Endothelial cell of umbilical vein (primary cell): ENCODE results near the gene XDH. TPM values are rescaled to one million over a fixed set of nuclear protein-coding genes. Genes with fewer than 3 reads are reported as not detected.

Source experiments
- BruUV-seq: library from RNA; stranded (reverse); fragments of 400-500 nt; replicated peaks from 2 replicates; lab custom pipeline; 2021; lab: Mats Ljungman, UMichigan
- CTCF ChIA-PET: fragments of 300-600, 350-600 bp; sonication (Branson Sonifier 250); formaldehyde crosslinking; loops from one replicate; lab custom pipeline; 2021; ENCODE audit warnings: antibody characterized with exemption, inconsistent platforms; lab: Charles Lee
- POLR2A ChIA-PET: fragments of 300-600, 350-600 bp; sonication (Branson Sonifier 250); formaldehyde crosslinking; loops from one replicate; lab custom pipeline; 2021; ENCODE audit warnings: antibody characterized with exemption, inconsistent platforms; lab: Charles Lee
- DNase-seq: peaks from one replicate; pipeline ENCODE4 v3.0.0-alpha.2; 2011; ENCODE audit warnings: low read depth, low spot score
- FAIRE-seq: peaks from 2 replicates; lab custom pipeline; 2011; peaks lifted over from hg19 to GRCh38; lab: Jason Lieb, UNC
- H2AFZ ChIP-seq: 2 replicates; pipeline ENCODE4 v1.6.0; 2012; ENCODE audit warnings: low read depth, low read length, control low read depth, inconsistent platforms
- H3K27ac ChIP-seq: 2 replicates; pipeline ENCODE4 v1.5.1; 2011; ENCODE audit warnings: low read depth, mild to moderate bottlenecking, control low read depth, low read length, moderate library complexity; ENCODE audit not compliant: insufficient read depth
- H3K27me3 ChIP-seq, 2 experiments: 2 replicates each; pipeline versions ENCODE4 v1.6.0 to v1.6.1; 2011; ENCODE audit warnings: low read length in 2 of 2, mixed read lengths in 1 of 2; ENCODE audit not compliant: control insufficient read depth in 2 of 2, insufficient read depth in 2 of 2
- H3K36me3 ChIP-seq, 2 experiments: 2 replicates in 1 of 2; 3 replicates in 1 of 2; pipeline ENCODE4 v1.5.1; 2011; ENCODE audit warnings: low read length in 2 of 2, mild to moderate bottlenecking in 1 of 2, moderate library complexity in 1 of 2; ENCODE audit not compliant: control insufficient read depth in 2 of 2, insufficient read depth in 2 of 2; ENCODE audit errors: extremely low read depth in 1 of 2
- H3K4me1 ChIP-seq: 3 replicates; pipeline ENCODE4 v1.5.1; 2011; ENCODE audit warnings: mild to moderate bottlenecking, low read length; ENCODE audit not compliant: control insufficient read depth, insufficient read depth; ENCODE audit errors: extremely low read depth
- H3K4me2 ChIP-seq: 2 replicates; pipeline ENCODE4 v1.6.1; 2011; ENCODE audit warnings: low read length, control low read depth, mixed read lengths; ENCODE audit not compliant: insufficient read depth
- H3K4me3 ChIP-seq, 3 experiments: fragments of 200-600 bp in 1 of 3; sonication (generic), shearing (Covaris generic) in 1 of 3; replicated peaks in 1 of 3; 2 replicates each; pipeline ENCODE4 v1.5.1; 2011 to 2016; ENCODE audit warnings: control low read depth in 3 of 3, low read length in 3 of 3, mild to moderate bottlenecking in 2 of 3, inconsistent platforms in 1 of 3, low read depth in 1 of 3, moderate library complexity in 1 of 3; ENCODE audit not compliant: insufficient read depth in 1 of 3
- H3K79me2 ChIP-seq: 2 replicates; pipeline ENCODE4 v1.6.0; 2012; ENCODE audit warnings: low read length, inconsistent platforms; ENCODE audit not compliant: control insufficient read depth, insufficient read depth
- H3K9ac ChIP-seq: replicated peaks from 2 replicates; pipeline ENCODE3; 2011; ENCODE audit warnings: low read length, control low read depth; ENCODE audit not compliant: insufficient read depth; ENCODE audit errors: extremely low read depth
- H3K9me1 ChIP-seq: replicated peaks from 3 replicates; pipeline ENCODE4 v1.6.0; 2011; ENCODE audit warnings: mild to moderate bottlenecking, low read length; ENCODE audit not compliant: control insufficient read depth, insufficient read depth; ENCODE audit errors: extremely low read depth
- H3K9me3 ChIP-seq: replicated peaks from 2 replicates; pipeline ENCODE4 v1.5.1; 2012; ENCODE audit warnings: low read length, inconsistent platforms; ENCODE audit not compliant: control insufficient read depth, insufficient read depth
- H4K20me1 ChIP-seq: replicated peaks from 2 replicates; pipeline ENCODE3; 2011; ENCODE audit warnings: mild to moderate bottlenecking, low read length; ENCODE audit not compliant: control insufficient read depth, insufficient read depth; ENCODE audit errors: extremely low read depth
- CTCF ChIP-seq, 2 donors: IDR thresholded peaks; 1 replicate in 1 of 2; 2 replicates in 1 of 2; pipeline ENCODE4 v1.5.1; 2011; ENCODE audit warnings: low read length in 2 of 2, mild to moderate bottlenecking in 2 of 2, moderate library complexity in 2 of 2, control low read depth in 1 of 2, inconsistent platforms in 1 of 2, low read depth in 1 of 2; ENCODE audit not compliant: insufficient read depth in 1 of 2; ENCODE audit errors: extremely low read depth in 1 of 2
- FOS ChIP-seq: IDR thresholded peaks from 2 replicates; pipeline ENCODE4 v1.6.1; 2011; ENCODE audit warnings: mild to moderate bottlenecking, low read length, moderate library complexity, borderline replicate concordance; ENCODE audit not compliant: insufficient read depth
- MAX ChIP-seq: IDR thresholded peaks from 2 replicates; pipeline ENCODE4 v1.6.1; 2011; ENCODE audit not compliant: insufficient read depth, insufficient read length
- MYC ChIP-seq: IDR thresholded peaks from one replicate; pipeline ENCODE4 v1.6.1; 2011; ENCODE audit warnings: mild to moderate bottlenecking, low read depth, low read length
- POLR2AphosphoS5 ChIP-seq: IDR thresholded peaks from 2 replicates; pipeline ENCODE4 v1.6.1; 2012; ENCODE audit warnings: low read depth, mild to moderate bottlenecking, control low read depth, low read length, moderate library complexity; ENCODE audit not compliant: insufficient read depth
- dilution Hi-C: fragments of 300-500 bp; cut with MboI; formaldehyde crosslinking; loops from one replicate; pipeline ENCODE4 v1.15.0; 2019; ENCODE audit warnings: low sequenced_read_pairs; ENCODE audit not compliant: extremely low pct_ligation_motif_present
- intact Hi-C: fragments of 100-400 bp; cut with micrococcal nuclease; formaldehyde crosslinking; loops from one replicate; pipeline ENCODE4 v1.10.0; 2022
- polyA plus RNA-seq, 4 experiments: library from polyadenylated mRNA; depleted of rRNA in 3 of 4; stranded (reverse) in 3 of 4; unstranded in 1 of 4; fragments of >200 nt; gene quantifications; 2 replicates each; pipeline versions ENCODE4 v1.2.1 to v1.2.3, GENCODE V29; 2011 to 2012; ENCODE audit warnings: missing spikeins in 1 of 4
- total RNA-seq: library from RNA; stranded (reverse); gene quantifications from 2 replicates; pipeline ENCODE4 v1.2.3, GENCODE V29; 2021

XDH gene
- total and polyA plus RNA-seq, 2 donors (not counting 3 experiments of a cell fraction or from before 2014, with no cell fraction given): not detected

- Histone ChIP-seq H3K79me2 (no peaks in the 10 kb centered on the region), H3K9ac (no peak overlapping the region), H3K4me2 (no peak overlapping the region), H4K20me1 (no peaks in the 10 kb centered on the region), H3K4me3 (no peak overlapping the region), H3K36me3 (no peaks in the 10 kb centered on the region), H3K4me1 (no peaks in the 10 kb centered on the region), H2AFZ (no peak overlapping the region), H3K27ac (no peak overlapping the region), H3K9me3 (no peaks in the 10 kb centered on the region), H3K9me1 (no peaks in the 10 kb centered on the region), H3K27me3 (no peaks in the 10 kb centered on the region)
- no TSS peak for BruUV-seq
- FAIRE-seq: no peak
- intact Hi-C loops (no loop called here), dilution Hi-C loops (no loop called here)
- DNase-seq: no peak
- CTCF ChIA-PET: no interaction called here
- POLR2A ChIA-PET: no interaction called here
- TF ChIP-seq MYC (no peak), POLR2AphosphoS5 (no peak), MAX (no peak)
Observed at GRCh38 chr2:31384771-31385276, 29.7 kb downstream of the XDH start.

GRCh38 chr2:31384351-31384750 lies 30.2 kb downstream of the XDH start:
- no peak overlapping the region for H3K4me2 ChIP-seq
- POLR2A ChIA-PET: no interaction called here
- FAIRE-seq: no peak
- H3K79me2 ChIP-seq: no peaks in the 10 kb centered on the region
- H3K36me3 ChIP-seq: no peaks in the 10 kb centered on the region
- no peaks in the 10 kb centered on the region for H4K20me1 ChIP-seq
- intact Hi-C loops (no loop called here), dilution Hi-C loops (no loop called here)
- no TSS peak for BruUV-seq
- H3K9me3 ChIP-seq: no peaks in the 10 kb centered on the region
- H3K9me1 ChIP-seq: no peaks in the 10 kb centered on the region
- DNase-seq: no peak
- no peak overlapping the region for H2AFZ ChIP-seq
- no peaks in the 10 kb centered on the region for H3K4me1 ChIP-seq
- peak; percentile 4 for TF ChIP-seq FOS
- TF ChIP-seq CTCF (IDR thresholded peaks at IDR 0.05; ENCODE audit: extremely low read depth in 1 of 2, insufficient read depth in 1 of 2, low read depth in 1 of 2, low read length in 2 of 2): no peak
- no peak overlapping the region for H3K27ac ChIP-seq
- CTCF ChIA-PET: no interaction called here
- H3K9ac ChIP-seq: no peak overlapping the region
- no peaks in the 10 kb centered on the region for H3K27me3 ChIP-seq
- H3K4me3 ChIP-seq: no peak overlapping the region
